Skeletal muscle tissue (tissue), 4 donors: ENCODE measurements around the gene PDE4B. TPM values are rescaled to one million over a fixed set of nuclear protein-coding genes. Genes with fewer than 3 reads are reported as not detected.
A peak's percentile ranks its signal among the peaks of the same experiment; 100 is the strongest.

ENCODE experiments used
- H3K27ac ChIP-seq: one replicate; pipeline ENCODE4 v1.7.0; 2013; ENCODE audit warnings: mild to moderate bottlenecking, low read depth, low read length, inconsistent platforms
- H3K27me3 ChIP-seq, 3 donors: one replicate each; pipeline ENCODE4 v1.7.0; 2013; ENCODE audit warnings: low read length in 3 of 3; ENCODE audit not compliant: control insufficient read depth in 3 of 3, insufficient read depth in 3 of 3
- H3K36me3 ChIP-seq, 3 donors: one replicate each; pipeline ENCODE4 v1.7.0; 2013; ENCODE audit warnings: low read length in 3 of 3; ENCODE audit not compliant: control insufficient read depth in 3 of 3, insufficient read depth in 3 of 3
- H3K4me1 ChIP-seq, 3 donors: one replicate each; pipeline ENCODE4 v1.7.0; 2013; ENCODE audit warnings: low read length in 3 of 3, mild to moderate bottlenecking in 3 of 3; ENCODE audit not compliant: control insufficient read depth in 3 of 3, insufficient read depth in 3 of 3
- H3K4me3 ChIP-seq, 3 donors: one replicate each; pipeline ENCODE4 v1.7.0; 2013; ENCODE audit warnings: low read length in 3 of 3
- H3K9ac ChIP-seq, 3 donors: one replicate each; pipeline ENCODE4 v1.7.0; 2013; ENCODE audit warnings: low read length in 3 of 3, mild to moderate bottlenecking in 3 of 3, moderate library complexity in 2 of 3, low read depth in 1 of 3
- H3K9me3 ChIP-seq, 3 donors: one replicate each; pipeline ENCODE4 v1.7.0; 2013; ENCODE audit warnings: low read length in 3 of 3; ENCODE audit not compliant: control insufficient read depth in 3 of 3
- total RNA-seq: library from RNA; depleted of rRNA; stranded (reverse); fragments of >200 nt; gene quantifications from one replicate; pipeline ENCODE4 v1.2.3, GENCODE V29; 2014
- donor health status: Osteomylitis.

PDE4B gene
- total RNA-seq, 1 donor from 2014 or later = 26.6 TPM

DNA sequence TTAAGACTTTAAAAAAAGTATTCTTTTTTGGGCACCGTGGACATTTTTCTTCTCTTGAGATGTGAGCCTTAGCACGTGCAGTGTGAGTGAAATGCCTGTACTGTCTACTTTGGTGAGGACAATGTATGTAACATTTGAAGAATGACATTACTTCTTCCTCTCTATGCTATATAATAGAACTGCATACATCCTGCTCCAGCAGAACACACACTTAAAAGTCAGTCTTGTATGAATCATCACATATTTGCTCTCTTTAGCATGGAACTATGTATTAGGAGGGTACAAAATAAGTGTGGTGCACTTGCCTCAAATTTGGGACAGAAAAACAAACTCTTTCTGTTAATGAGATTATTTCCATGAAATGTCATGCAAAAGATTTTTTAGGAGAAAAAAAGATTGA lies 382.9 kb downstream of the PDE4B start:
- H3K9ac ChIP-seq = no peak overlapping the region
- no peaks in the 10 kb centered on the region for H3K9me3 ChIP-seq
- no peaks in the 10 kb centered on the region for H3K36me3 ChIP-seq
- no peaks in the 10 kb centered on the region for H3K4me1 ChIP-seq
- no peak overlapping the region for H3K4me3 ChIP-seq
- no peak overlapping the region for H3K27ac ChIP-seq
- H3K27me3 ChIP-seq = no peaks in the 10 kb centered on the region

DNA sequence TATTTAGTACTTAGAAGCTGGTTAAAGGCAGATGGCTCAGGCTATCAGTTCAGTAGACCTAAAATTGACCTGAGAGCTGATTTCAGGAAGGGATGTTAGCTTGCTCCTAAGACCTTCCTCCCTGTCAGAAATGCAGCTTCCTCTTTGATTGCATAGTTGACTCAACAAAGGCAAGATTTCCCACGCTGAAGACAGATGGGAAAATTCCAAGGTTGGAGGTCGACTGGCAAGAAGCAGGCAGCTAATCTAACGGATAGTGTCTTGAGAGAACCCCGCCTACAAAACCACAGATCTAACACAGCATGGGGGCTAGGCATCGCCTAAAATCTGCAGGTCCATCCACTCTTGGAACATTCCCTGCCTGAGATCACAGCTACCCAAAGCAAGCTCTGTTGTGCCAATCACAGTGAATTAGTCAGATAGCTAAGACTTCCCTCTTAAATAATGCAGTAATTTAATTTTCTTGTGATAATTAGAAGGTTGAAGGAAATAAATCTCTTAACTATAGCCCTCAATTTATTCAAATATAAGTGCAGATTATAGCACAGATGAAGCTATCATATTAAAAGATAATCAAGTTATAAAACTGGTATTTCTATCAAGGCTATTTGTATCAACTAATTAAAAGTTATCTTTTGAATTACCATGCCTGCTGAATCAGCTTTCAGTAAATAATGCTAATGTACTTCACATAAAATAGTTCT lies 383.5 kb downstream of the PDE4B start:
- no peak overlapping the region for H3K9ac ChIP-seq
- H3K27ac ChIP-seq = no peak overlapping the region
- no peaks in the 10 kb centered on the region for H3K36me3 ChIP-seq
- H3K27me3 ChIP-seq = no peaks in the 10 kb centered on the region
- H3K4me3 ChIP-seq = no peak overlapping the region
- no peaks in the 10 kb centered on the region for H3K4me1 ChIP-seq
- no peaks in the 10 kb centered on the region for H3K9me3 ChIP-seq

GRCh38 chr1:66176832-66177231 lies 384.1 kb downstream of the PDE4B start:
- Histone ChIP-seq H3K9ac (no peak overlapping the region), H3K27me3 (no peaks in the 10 kb centered on the region), H3K4me3 (no peak overlapping the region), H3K9me3 (no peaks in the 10 kb centered on the region), H3K4me1 (no peaks in the 10 kb centered on the region), H3K36me3 (no peaks in the 10 kb centered on the region), H3K27ac (no peak overlapping the region)

DNA sequence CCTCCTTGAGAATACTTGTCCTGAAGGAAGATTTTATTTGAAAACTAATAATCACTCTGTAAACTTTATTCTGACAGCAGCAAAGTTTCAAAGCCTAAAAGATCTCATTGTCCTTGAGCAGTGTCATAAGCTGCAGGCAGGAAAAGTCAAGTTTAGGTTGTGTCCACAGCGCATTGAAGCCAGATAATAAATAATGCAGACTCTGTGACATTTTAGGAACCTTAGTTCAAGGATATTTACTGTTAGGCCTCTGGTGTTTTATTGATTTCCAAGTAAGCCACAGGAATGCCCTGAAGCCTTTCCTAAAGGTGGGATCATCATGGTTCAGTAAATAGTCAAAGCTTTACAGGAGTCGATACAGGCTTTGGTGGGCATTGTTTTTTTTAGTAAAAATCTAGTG lies 384.8 kb downstream of the PDE4B start:
- Histone ChIP-seq H3K4me1 (peaks cover under 1 to 2% (median under 1%) of the 10 kb centered on the region in 3 donors), H3K4me3 (no peak overlapping the region), H3K9ac (no peak overlapping the region), H3K9me3 (no peaks in the 10 kb centered on the region), H3K27ac (no peak overlapping the region), H3K27me3 (no peaks in the 10 kb centered on the region), H3K36me3 (no peaks in the 10 kb centered on the region)

DNA sequence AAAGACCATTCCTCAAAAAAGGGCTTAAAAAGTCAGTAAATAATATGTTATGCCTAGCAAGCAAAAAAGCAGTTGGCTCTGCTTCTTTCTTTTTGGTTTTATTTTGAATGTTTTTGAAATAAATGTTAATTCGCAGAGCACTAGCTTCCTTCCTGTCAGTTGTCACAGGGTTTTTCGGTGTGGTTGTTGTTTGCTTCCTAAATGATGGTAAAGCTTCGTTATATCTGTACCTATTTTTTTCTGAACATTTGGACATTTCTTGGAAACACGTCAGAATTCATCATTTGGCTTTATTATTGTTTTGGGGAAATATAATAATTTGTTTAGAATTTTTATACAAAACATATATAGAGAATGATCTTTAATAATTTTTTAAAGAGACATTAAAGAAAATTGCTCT lies 389.3 kb downstream of the PDE4B start:
- no peak overlapping the region for H3K4me3 ChIP-seq
- no peaks in the 10 kb centered on the region for H3K27me3 ChIP-seq
- H3K36me3 ChIP-seq = no peaks in the 10 kb centered on the region
- peaks cover 4 to 8% (median 6%) of the 10 kb centered on the region in 3 donors for H3K4me1 ChIP-seq
- no peaks in the 10 kb centered on the region for H3K9me3 ChIP-seq
- H3K27ac ChIP-seq = no peak overlapping the region
- H3K9ac ChIP-seq = no peak overlapping the region

DNA sequence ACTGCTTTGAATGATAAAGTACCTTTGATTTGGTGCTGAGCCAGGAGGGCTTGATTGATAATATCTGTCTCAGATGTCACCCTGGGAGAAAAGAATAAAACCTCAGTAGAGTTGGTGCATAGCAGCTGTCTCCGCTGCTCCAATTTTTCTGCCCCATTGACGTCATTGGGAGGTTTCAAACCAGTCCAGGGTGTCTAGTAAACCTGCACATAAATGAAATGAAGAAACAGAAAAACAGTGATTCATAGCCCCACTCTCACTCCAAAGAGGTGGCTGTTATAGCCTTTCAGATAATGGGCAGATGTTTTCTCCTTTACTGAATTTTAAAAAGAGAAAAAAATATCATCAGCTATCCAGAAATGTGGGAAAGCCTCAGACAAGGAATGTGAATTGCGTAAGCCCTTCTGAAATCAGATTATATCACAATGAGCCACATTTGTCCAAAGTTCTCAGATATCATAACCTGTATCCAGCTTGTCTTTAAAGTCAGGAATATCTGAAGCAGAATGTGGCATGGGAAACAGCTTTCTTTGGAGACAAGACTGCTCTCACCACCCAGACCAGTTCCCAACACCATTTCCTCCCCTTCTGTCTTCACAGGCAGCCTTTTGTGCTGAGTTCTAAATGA lies 390.0 kb downstream of the PDE4B start:
- Histone ChIP-seq H3K9ac (peak overlapping the region in 1 of 3 donors; percentile 34), H3K27me3 (no peaks in the 10 kb centered on the region), H3K4me3 (no peak overlapping the region), H3K36me3 (no peaks in the 10 kb centered on the region), H3K9me3 (no peaks in the 10 kb centered on the region), H3K4me1 (peaks cover 4 to 8% (median 6%) of the 10 kb centered on the region in 3 donors), H3K27ac (no peak overlapping the region)

DNA sequence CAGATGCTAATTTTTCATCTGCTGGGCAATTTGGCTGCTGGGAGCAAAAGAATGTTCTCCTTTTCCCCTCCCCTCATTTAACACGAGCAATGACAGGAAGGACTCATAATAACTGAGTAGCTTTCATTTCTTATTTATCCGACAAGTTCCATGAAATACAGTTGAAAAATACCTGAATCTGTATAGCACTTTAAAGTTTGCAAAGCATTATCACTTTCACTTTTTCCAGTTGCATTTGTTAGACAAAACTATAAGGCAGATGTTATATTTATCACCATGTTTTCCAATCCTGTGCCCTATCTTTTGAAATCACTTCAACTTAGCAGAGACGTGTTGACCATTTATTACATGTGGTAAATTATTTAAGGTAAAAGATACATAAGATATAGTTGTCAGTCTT lies 390.7 kb downstream of the PDE4B start:
- Histone ChIP-seq H3K27me3 (no peaks in the 10 kb centered on the region), H3K27ac (no peak overlapping the region)

DNA sequence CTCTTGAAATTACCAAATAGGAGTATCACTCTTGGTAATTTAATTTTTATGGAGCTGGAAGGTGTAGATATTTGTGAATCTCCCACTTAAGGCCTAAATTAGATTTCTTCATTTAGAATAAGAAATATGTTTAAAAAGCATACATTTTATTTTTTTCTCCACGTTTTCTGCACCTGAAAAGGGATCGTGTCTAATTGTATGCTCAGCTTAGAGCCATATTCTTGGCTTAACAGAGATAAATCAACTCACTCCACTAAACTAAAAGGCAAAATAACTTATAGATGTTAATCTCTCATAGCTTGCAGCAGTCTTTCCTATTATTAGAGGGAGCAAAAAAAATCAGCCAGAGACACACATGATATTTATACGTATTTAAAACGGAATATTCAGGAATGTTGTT lies 404.4 kb downstream of the PDE4B start:
- no peak overlapping the region for H3K9ac ChIP-seq
- H3K9me3 ChIP-seq = no peaks in the 10 kb centered on the region
- no peaks in the 10 kb centered on the region for H3K36me3 ChIP-seq
- H3K27me3 ChIP-seq = no peaks in the 10 kb centered on the region
- H3K27ac ChIP-seq = no peak overlapping the region
- H3K4me3 ChIP-seq = no peak overlapping the region
- H3K4me1 ChIP-seq = no peaks in the 10 kb centered on the region

More for the DNA sequence above, 390.7 kb downstream of the PDE4B start:
- peak overlapping the region in 1 of 3 donors; percentile 34 for H3K9ac ChIP-seq
- no peaks in the 10 kb centered on the region for H3K36me3 ChIP-seq
- H3K4me1 ChIP-seq = peaks cover 4 to 8% (median 6%) of the 10 kb centered on the region in 3 donors
- H3K4me3 ChIP-seq = no peak overlapping the region
- H3K9me3 ChIP-seq = no peaks in the 10 kb centered on the region

DNA sequence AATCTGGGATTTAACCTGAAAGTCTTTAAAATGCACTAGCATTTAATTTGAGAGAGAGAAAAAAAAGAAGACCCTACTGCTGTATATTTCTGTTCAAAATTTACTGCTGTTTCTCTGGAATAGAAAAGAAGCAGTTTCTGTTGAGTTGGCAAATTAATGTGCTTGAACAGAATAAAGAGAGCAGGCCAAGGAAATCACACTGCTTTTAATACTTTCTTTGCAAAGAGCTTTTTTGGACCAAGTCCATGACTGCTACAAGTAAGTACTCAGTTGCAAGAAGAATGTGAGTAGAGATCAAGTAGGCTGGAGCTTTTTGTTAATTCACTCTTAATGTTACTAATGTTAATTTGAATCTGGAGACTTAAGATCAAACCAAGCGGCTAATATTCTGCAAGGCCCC lies 405.1 kb downstream of the PDE4B start:
- no peak overlapping the region for H3K4me3 ChIP-seq
- H3K4me1 ChIP-seq = no peaks in the 10 kb centered on the region
- H3K27ac ChIP-seq = no peak overlapping the region
- H3K9ac ChIP-seq = no peak overlapping the region
- H3K9me3 ChIP-seq = no peaks in the 10 kb centered on the region
- H3K36me3 ChIP-seq = no peaks in the 10 kb centered on the region
- no peaks in the 10 kb centered on the region for H3K27me3 ChIP-seq

GRCh38 chr1:66206563-66207144 lies 414.0 kb downstream of the PDE4B start:
- H3K36me3 ChIP-seq = no peaks in the 10 kb centered on the region
- no peak overlapping the region for H3K4me3 ChIP-seq
- no peaks in the 10 kb centered on the region for H3K27me3 ChIP-seq
- H3K9me3 ChIP-seq = no peaks in the 10 kb centered on the region
- no peak overlapping the region for H3K27ac ChIP-seq
- H3K4me1 ChIP-seq = peaks cover 0 to 5% (median 4%) of the 10 kb centered on the region in 3 donors
- no peak overlapping the region for H3K9ac ChIP-seq
